HG02840 (cell line): ENCODE results near the gene URB2.
"Not testable (repeated sequence)": the region's sequence is repeated elsewhere in the genome, so short reads cannot be mapped to it uniquely, and the experiment has no call there.

Experiments
- ATAC-seq: cut with Tn5 transposase; IDR thresholded peaks from one replicate; pipeline ENCODE4 v1.9.1; 2021; ENCODE audit warnings: mild to moderate bottlenecking, moderate library complexity, moderate number of reproducible peaks; ENCODE audit not compliant: unreplicated experiment, low FRiP score

Gene URB2

DNA sequence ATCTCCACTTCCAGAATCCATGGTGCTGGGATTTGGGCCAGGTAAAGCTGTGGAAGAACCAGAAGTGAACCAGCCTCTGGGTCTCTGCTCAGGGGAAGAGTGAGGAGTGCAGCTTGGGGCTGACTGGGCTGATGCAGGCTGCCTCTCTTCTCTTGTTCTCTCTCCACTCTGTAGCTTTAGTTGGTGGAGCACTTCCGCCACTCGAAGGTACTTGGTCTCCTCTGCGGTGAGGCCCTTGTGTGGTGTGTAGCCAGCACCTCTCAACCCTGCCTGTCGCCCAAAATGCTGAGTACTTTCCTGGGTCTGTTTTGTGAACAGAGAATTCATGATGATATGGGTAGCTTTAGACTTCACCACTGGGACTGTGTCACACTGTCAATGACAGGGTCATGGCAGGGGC, 63.2 kb downstream of the URB2 start:
- no peak for ATAC-seq

DNA sequence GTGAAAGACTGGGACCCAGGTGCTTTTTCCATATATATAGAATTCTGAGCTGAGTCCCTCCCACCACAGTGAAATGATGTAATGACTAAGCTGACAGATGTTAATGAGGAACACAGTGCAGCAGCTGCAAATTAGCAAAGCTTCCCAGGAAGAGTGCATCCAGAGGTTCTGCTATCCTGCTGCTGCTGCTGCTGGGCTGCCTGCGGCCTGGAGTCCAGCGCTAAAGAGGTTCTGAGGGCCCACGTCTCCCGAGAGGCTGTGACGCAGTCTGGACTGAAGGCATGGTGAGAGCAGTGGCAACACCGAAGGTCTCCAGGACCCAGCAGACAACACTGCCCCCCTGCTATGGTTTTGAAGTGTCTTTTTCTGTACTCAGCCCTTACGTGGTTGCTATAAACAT, 63.9 kb downstream of the URB2 start:
- ATAC-seq = no peak

DNA sequence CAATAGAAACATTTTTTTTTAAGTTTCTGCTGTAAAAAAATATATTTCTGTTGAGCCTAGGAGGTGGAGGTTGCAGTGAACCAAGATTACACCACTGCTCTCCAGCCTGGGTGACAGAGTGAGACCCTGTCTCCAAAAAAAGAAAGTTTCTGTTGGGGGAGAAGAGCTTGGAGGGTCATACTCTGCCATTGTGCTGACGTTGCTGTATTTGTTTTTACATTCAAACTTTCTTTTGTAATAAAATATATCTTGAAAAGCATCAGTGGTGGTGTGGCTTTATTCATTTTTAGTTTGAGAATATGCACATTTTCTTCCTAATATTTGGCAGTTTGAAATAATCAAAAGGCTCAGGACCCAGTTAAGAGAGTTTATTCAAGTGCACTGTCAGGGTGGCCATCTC, 64.6 kb downstream of the URB2 start:
- no peak for ATAC-seq

DNA sequence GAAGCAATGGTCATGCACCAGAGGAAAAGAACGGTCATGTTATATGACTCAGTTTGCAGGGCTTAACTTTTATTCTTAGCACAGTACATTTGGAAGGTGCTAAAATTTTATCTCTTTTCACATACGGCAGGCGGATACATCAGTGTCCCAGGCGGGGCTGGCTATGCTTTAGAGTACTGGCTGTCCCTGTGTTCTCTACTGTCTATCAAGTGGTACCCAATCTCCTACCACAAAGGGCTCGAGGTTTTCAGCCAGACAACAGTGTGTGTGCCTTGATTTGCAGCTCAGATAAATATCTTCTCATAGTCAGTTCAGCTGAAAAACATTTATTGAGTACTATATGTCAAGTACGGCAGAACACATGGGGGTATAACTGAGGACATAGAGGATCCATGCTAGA, 65.3 kb downstream of the URB2 start:
- no peak for ATAC-seq

DNA sequence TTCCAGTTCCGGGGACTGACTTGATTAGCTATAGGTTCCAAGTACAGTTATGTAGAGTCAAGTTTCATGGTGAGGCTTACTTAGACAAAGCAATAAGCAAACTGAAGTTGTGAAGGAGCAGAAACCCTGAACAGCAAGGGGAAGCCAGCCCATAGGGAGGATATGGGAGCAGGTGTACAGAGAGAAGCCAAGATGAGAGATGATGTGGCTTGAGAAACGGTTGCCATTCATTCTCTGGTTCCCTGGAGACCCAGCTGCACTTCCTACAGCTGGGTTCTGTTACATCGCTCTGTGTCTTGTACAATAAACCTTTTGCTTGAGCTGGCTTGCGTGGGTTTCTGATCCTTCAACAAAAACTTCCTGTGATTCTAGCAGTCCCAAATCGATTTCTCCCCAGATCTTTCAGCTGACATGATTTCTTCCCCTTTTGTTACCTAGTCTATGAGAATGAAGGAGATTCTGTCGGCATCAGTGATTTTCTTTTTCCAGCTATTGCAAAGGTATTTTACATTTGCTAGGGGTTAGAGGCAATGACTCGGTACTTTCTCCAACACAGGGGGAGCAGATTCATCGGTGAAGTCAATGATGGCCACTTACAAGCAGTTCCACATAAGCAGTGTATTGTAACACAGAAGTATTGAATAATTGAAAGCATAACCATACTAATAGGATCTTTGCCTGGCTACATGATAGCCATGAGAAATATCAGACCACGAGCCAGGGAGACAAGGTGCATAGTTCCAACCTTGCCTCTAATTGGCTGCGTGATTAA, 67.3 kb downstream of the URB2 start:
- ATAC-seq = no peak

DNA sequence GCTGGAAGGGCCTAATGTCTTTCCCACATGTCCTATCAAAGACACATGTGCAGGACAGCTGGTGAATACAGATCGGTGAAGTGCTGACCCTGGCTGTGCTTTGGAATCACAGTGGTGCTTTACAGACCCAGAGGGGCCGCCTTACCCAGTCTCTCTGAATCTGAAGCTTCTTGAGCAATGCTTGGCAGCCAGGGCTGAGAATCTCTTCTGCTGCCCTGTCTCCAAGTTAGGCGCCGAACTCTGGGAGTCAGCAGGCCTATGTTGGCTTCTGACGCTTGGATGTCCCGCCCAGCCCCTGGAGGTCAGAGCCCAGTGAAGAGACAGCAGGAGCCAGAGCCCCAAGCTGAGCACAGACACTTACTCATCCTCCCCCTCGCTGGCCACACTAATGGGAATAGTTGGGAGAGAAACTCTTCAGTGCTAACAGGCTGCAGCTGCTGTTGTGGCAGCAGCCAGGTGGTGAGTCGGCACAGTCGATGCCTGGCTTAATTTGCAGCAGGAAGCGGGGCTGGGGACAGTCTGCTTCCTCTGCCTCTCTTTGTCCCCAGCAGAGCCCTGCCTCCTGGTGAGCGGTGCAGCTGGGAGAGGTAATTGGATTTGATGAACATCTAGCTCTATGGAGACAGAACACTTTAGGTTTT, 68.1 kb downstream of the URB2 start:
- no peak for ATAC-seq

DNA sequence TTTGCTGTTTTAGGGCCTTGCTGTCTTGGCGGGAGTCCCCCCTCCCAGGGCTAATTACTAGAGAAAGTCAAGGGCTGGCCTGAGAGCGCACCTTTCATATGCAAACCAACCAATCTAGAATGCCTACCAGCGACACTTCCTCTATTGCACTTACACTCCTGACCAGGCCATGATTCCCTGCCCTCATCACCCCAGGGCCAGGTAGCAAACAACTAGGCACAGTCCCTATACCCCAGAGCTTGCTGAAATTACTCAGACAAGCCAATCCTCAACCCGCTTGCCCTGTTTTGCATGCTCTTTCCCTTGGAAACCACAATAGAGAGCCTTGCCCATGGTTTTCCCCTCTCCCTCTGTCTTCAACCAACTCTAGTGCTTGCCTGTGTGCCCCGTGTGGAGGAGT, 70.3 kb downstream of the URB2 start:
- no peak for ATAC-seq

DNA sequence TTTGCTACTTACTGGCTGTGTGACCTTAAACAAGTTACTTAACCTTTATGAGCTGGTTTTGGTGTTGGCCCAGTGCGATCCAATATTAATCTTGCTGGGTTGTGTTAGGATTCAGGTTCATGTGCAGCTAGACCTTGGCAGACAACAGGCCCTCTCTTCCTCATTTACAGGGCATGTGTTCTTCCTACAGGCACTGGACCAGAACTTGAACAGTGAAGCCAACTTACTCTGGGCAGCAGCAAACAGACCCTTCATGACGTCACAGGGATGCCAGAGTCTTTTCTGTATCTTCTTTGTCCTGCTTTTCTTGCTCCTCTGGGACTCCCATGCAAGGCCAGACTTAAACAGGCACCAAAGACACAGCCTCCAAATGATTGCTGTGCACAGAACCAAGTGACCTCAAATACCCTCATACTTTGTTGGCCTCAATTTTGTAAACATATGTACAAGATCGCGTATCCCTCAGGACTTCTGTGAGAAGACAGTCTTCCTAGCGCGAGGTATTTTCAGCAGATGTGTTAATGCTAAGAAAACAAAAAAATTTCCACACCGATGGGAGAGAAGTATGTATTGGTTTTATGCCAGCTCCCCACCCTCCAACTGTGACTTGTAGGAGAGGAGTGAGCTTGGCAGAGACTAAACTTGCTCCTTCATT, 73.7 kb downstream of the URB2 start:
- no peak for ATAC-seq

DNA sequence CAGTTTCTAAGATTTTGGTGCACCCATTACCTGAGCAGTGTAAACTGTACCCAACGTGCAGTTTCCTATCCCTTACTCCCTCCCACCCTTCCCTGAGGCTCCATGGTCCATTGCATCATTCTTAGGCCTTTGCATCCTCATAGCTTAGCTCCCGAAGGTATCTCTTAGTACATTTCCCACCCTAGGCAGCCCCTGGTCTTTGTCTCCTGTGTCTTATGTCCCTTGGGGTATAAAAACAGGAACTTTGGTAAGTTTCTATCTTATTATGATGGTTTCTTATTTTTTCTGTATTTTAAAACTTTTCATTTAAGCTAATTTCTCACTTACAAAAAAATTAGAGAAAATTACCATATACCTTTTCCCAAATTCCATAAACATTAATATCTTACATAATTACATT, 78.1 kb downstream of the URB2 start:
- ATAC-seq = no peak

DNA sequence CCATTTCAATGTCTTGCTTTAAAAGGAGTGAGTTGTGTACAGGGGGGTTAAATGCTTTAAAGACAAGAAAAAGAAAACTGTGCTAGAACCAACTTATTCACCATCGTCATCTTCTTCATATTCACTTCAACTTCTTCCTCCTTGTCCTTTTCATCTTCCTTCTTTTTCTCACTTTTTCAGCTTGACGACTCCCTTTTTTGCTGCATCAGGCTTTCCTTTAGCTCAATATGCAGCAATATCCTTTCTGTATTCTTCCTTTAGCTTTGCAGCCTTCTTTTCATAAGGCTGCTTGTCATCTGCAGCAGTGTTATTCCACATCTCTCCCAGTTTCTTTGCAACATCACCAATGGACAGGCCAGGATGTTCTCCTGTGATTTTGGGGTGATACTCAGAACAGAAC, 79.1 kb downstream of the URB2 start:
- ATAC-seq = not testable (repeated sequence)

DNA sequence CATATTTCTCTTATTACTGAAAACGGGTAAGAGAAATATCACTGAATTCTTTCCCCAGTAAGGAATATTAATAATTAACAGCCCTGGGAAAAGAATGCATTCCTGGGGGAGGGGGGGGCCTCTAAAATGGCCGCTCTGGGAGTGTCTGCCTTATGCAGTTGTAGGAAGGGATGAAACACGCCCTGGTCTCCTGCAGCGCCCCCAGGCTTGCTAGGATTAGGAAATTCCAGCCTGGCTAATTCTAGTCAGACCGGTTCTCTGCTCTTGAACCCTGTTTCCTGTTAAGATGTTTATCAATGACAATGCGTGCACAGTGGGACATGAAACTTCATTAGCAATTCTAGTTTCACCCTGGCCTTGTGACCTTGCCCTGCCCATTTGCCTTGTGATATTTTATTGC, 81.1 kb downstream of the URB2 start:
- ATAC-seq = not testable (repeated sequence)

DNA sequence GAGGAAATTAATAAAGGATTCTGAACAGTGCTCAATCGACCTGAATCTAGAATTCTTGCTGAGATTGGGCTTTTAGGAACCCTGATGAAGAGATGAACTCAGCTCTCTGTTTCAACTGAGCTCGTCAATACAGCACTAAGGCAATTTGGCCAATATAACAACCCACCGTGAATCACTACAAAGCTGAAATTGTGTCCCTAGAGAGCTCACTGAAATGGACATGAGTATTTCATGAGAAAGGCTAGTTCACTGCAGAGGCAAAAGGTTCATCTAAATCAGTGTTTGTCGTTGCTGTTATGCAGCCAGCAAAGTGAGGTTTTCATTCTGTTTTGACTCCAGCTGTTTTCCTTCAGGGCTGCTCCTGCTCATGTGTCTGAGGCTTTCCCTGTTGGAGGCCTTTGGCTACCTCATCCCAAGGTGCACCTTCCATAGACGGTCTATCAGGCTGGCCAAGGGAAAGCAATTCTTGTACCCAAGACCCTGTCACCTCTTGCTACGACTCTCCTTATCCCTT, 83.5 kb downstream of the URB2 start:
- ATAC-seq = no peak
